Inferior parietal cortex (tissue), 1 donor: ENCODE data around the gene NDUFAF8.

Experiments used
- DNase-seq: peaks from one replicate; pipeline ENCODE4 v3.0.0-alpha.2; 2016; ENCODE audit errors: extremely low spot score

Gene NDUFAF8

GRCh38 chr17:81251709-81252301, 12.7 kb downstream of the NDUFAF8 start:
- DNase-seq = no peak

GRCh38 chr17:81252326-81252986, 13.3 kb downstream of the NDUFAF8 start:
- no peak for DNase-seq

- DNase-seq = no peak
These were observed 13.8 kb downstream of the NDUFAF8 start for GRCh38 chr17:81252987-81253329.

GRCh38 chr17:81253358-81254131, 14.4 kb downstream of the NDUFAF8 start:
- peak; percentile 67 for DNase-seq

GRCh38 chr17:81254955-81255717, 16.0 kb downstream of the NDUFAF8 start:
- no peak for DNase-seq

- no peak for DNase-seq
These were observed 17.5 kb downstream of the NDUFAF8 start for GRCh38 chr17:81256616-81257015.

GRCh38 chr17:81257533-81257932, 18.4 kb downstream of the NDUFAF8 start:
- DNase-seq = no peak

GRCh38 chr17:81258292-81258691, 19.2 kb downstream of the NDUFAF8 start:
- no peak for DNase-seq

- DNase-seq = no peak
These were observed 20.0 kb downstream of the NDUFAF8 start for GRCh38 chr17:81259058-81259605.

- DNase-seq = no peak
These were observed 21.1 kb downstream of the NDUFAF8 start for GRCh38 chr17:81260171-81260570.

- DNase-seq = no peak
These were observed 21.5 kb downstream of the NDUFAF8 start for GRCh38 chr17:81260641-81261040.

- no peak for DNase-seq
These were observed 22.0 kb downstream of the NDUFAF8 start for GRCh38 chr17:81261096-81261495.

GRCh38 chr17:81261582-81262336, 22.6 kb downstream of the NDUFAF8 start:
- DNase-seq = no peak

GRCh38 chr17:81263371-81264181, 24.5 kb downstream of the NDUFAF8 start:
- no peak for DNase-seq

- no peak for DNase-seq
These were observed 25.5 kb downstream of the NDUFAF8 start for GRCh38 chr17:81264640-81265039.

GRCh38 chr17:81265576-81265975, 26.5 kb downstream of the NDUFAF8 start:
- no peak for DNase-seq

- no peak for DNase-seq
These were observed 28.4 kb downstream of the NDUFAF8 start for GRCh38 chr17:81267390-81268067.

- no peak for DNase-seq
These were observed 31.2 kb downstream of the NDUFAF8 start for GRCh38 chr17:81270279-81270678.

- DNase-seq = no peak
These were observed 32.1 kb downstream of the NDUFAF8 start for GRCh38 chr17:81271226-81271625.

GRCh38 chr17:81272616-81273015, 33.5 kb downstream of the NDUFAF8 start:
- no peak for DNase-seq
